Measurements from ENCODE around the gene DIAPH1.
A peak's percentile ranks its signal among the peaks of the same experiment; 100 is the strongest.
"Not testable (repeated sequence)": the region's sequence is repeated elsewhere in the genome, so short reads cannot be mapped to it uniquely, and the experiment has no call there.

DIAPH1 gene

GRCh38 chr5:141613344-141613743, 5.5 kb downstream of the DIAPH1 start:
- no peak for FAIRE-seq

GRCh38 chr5:141611289-141611688, 7.5 kb downstream of the DIAPH1 start:
- FAIRE-seq (no peak), DNase-seq (ENCODE audit: low spot score) (no peak)

More at GRCh38 chr5:141613344-141613743, 5.5 kb downstream of the DIAPH1 start:
- DNase-seq (ENCODE audit: low spot score) = no peak

- FAIRE-seq; DNase-seq (ENCODE audit: low spot score): not testable (repeated sequence)
These were observed 8.9 kb downstream of the DIAPH1 start for GRCh38 chr5:141609921-141610320.

- FAIRE-seq (no peak), DNase-seq (ENCODE audit: low spot score) (no peak)
These were observed 9.8 kb downstream of the DIAPH1 start for GRCh38 chr5:141609044-141609443.

- DNase-seq (ENCODE audit: low spot score) = no peak
- FAIRE-seq = no peak
These were observed 10.2 kb downstream of the DIAPH1 start for GRCh38 chr5:141608557-141608956.

GRCh38 chr5:141608046-141608445, 10.8 kb downstream of the DIAPH1 start:
- DNase-seq (ENCODE audit: low spot score) (no peak), FAIRE-seq (no peak)

GRCh38 chr5:141605523-141606277, 13.1 kb downstream of the DIAPH1 start:
- no peak for FAIRE-seq

GRCh38 chr5:141603923-141604717, 14.7 kb downstream of the DIAPH1 start:
- no peak for FAIRE-seq
- peak; percentile 36 for DNase-seq (ENCODE audit: low spot score)

More at GRCh38 chr5:141605523-141606277, 13.1 kb downstream of the DIAPH1 start:
- no peak for DNase-seq (ENCODE audit: low spot score)

GRCh38 chr5:141602606-141603005, 16.2 kb downstream of the DIAPH1 start:
- FAIRE-seq = no peak
- no peak for DNase-seq (ENCODE audit: low spot score)

GRCh38 chr5:141598391-141599345, 20.1 kb downstream of the DIAPH1 start:
- no peak for DNase-seq (ENCODE audit: low spot score)
- FAIRE-seq = no peak

GRCh38 chr5:141597814-141598213, 21.0 kb downstream of the DIAPH1 start:
- FAIRE-seq (no peak), DNase-seq (ENCODE audit: low spot score) (no peak)

GRCh38 chr5:141597394-141597793, 21.4 kb downstream of the DIAPH1 start:
- DNase-seq (ENCODE audit: low spot score) (no peak), FAIRE-seq (no peak)

- no peak for FAIRE-seq
- no peak for DNase-seq (ENCODE audit: low spot score)
These were observed 21.9 kb downstream of the DIAPH1 start for GRCh38 chr5:141596867-141597266.

GRCh38 chr5:141590127-141590526, 28.7 kb downstream of the DIAPH1 start:
- DNase-seq (ENCODE audit: low spot score) = no peak

GRCh38 chr5:141586246-141586645, 32.6 kb downstream of the DIAPH1 start:
- FAIRE-seq = no peak

More at GRCh38 chr5:141590127-141590526, 28.7 kb downstream of the DIAPH1 start:
- no peak for FAIRE-seq

GRCh38 chr5:141585594-141585993, 33.2 kb downstream of the DIAPH1 start:
- no peak for FAIRE-seq
- no peak for DNase-seq (ENCODE audit: low spot score)

More at GRCh38 chr5:141586246-141586645, 32.6 kb downstream of the DIAPH1 start:
- DNase-seq (ENCODE audit: low spot score) = no peak

- no peak for FAIRE-seq
- no peak for DNase-seq (ENCODE audit: low spot score)
These were observed 44.7 kb downstream of the DIAPH1 start for GRCh38 chr5:141574122-141574510.

- no peak for FAIRE-seq
- DNase-seq (ENCODE audit: low spot score) = no peak
These were observed 45.2 kb downstream of the DIAPH1 start for GRCh38 chr5:141573489-141574121.

GRCh38 chr5:141570655-141571054, 48.1 kb downstream of the DIAPH1 start:
- DNase-seq (ENCODE audit: low spot score) (no peak), FAIRE-seq (no peak)

GRCh38 chr5:141567513-141568117, 51.2 kb downstream of the DIAPH1 start:
- no peak for FAIRE-seq
- peak; percentile 1 for DNase-seq (ENCODE audit: low spot score)

All from urothelium cell line (cell line).